ENCODE data around the gene SCNN1G. TPM values are rescaled to one million over a fixed set of nuclear protein-coding genes. Genes with fewer than 3 reads are reported as not detected.

The SCNN1G gene
- total and polyA plus RNA-seq, 2 of the 4 experiments (the other 2 are of a cell fraction): not detected

GRCh38 chr16:23141033-23141432 lies 41.5 kb upstream of the SCNN1G start:
- Histone ChIP-seq H3K4me2 (ENCODE audit: low read depth, low read length) (no peak overlapping the region), H3K4me1 (ENCODE audit: control insufficient read depth, insufficient read depth, low read length) (peaks cover 5% of the 10 kb centered on the region; the same call in 1 of the 2 replicates), H3K4ac (ENCODE audit: low read depth, low read length) (no peak overlapping the region), H2BK20ac (ENCODE audit: low read depth, low read length) (no peak overlapping the region), H3K23ac (ENCODE audit: low read depth, low read length) (no peak overlapping the region), H2AK5ac (ENCODE audit: low read depth, low read length) (no peak overlapping the region), H3K9me1 (ENCODE audit: insufficient read depth, low read length) (peaks cover 7% of the 10 kb centered on the region), H2AK9ac (replicated peaks; ENCODE audit: low read depth, low read length, poor library complexity) (no peak overlapping the region), H3K4me3 (ENCODE audit: insufficient read depth, low read depth, low read length) (no peak overlapping the region), H4K20me1 (ENCODE audit: insufficient read depth, low read length) (peaks cover 32% of the 10 kb centered on the region), H4K5ac (ENCODE audit: low read depth, low read length) (no peak overlapping the region), H2BK5ac (ENCODE audit: low read depth, low read length, poor library complexity, severe bottlenecking) (no peak overlapping the region), H3K18ac (ENCODE audit: low read depth, low read length) (no peak overlapping the region), H3K27ac (ENCODE audit: insufficient read depth, low read length) (no peak overlapping the region), H4K91ac (ENCODE audit: insufficient read depth, low read depth, low read length) (no peak overlapping the region), H3K9me3 (ENCODE audit: control insufficient read depth, insufficient read depth, low read length) (peaks cover 4% of the 10 kb centered on the region; the same call in 1 of the 2 replicates), H3K79me1 (ENCODE audit: low read depth in 1 of 2, low read length in 2 of 2) (peaks cover 38 to 56% of the 10 kb centered on the region in 2 experiments), H2BK120ac (ENCODE audit: low read depth, low read length) (no peak overlapping the region), H2AFZ (replicated peaks; ENCODE audit: low read length, poor library complexity) (no peak overlapping the region), H3K9ac (ENCODE audit: low read depth, low read length) (no peak overlapping the region), H3K36me3 (ENCODE audit: control insufficient read depth, insufficient read depth, low read length) (no peaks in the 10 kb centered on the region), H4K8ac (ENCODE audit: low read depth in 2 of 2, low read length in 2 of 2) (no peak overlapping the region), H3K27me3 (ENCODE audit: control insufficient read depth, insufficient read depth, low read length) (no peaks in the 10 kb centered on the region), H3K14ac (replicated peaks; ENCODE audit: low read depth, low read length) (no peak overlapping the region), H2BK15ac (ENCODE audit: low read depth, low read length) (no peak overlapping the region), H3K56ac (ENCODE audit: extremely low read depth, insufficient read depth, low read length) (no peak overlapping the region)
- POLR2A ChIA-PET (ENCODE audit: unreplicated experiment): no interaction called here
- dilution Hi-C loops (cut with HindIII; ENCODE audit: low sequenced_read_pairs, unreplicated experiment) (no loop called here), intact Hi-C loops (cut with micrococcal nuclease) (no loop called here), in situ Hi-C loops (cut with MboI; ENCODE audit: low sequenced_read_pairs) (no loop called here)
- no TSS peak for BruUV-seq (replicated peaks)
- ATAC-seq (ENCODE audit: low read depth): no peak
- TF ChIP-seq FOS (IDR thresholded peaks at IDR 0.05; ENCODE audit: low read depth, low read length) (no peak), NFE2L2 (IDR thresholded peaks at IDR 0.05; ENCODE audit: low read depth, low read length) (no peak), RCOR1 (IDR thresholded peaks at IDR 0.05; ENCODE audit: insufficient replicate concordance, low read length) (no peak), MXI1 (IDR thresholded peaks at IDR 0.05; ENCODE audit: borderline replicate concordance, low read depth, low read length) (no peak), CHD1 (IDR thresholded peaks at IDR 0.05; ENCODE audit: low read depth, low read length) (no peak), CTCF (conservative IDR thresholded peaks at IDR 0.05; ENCODE audit: low read depth, low read length) (no peak), CEBPB (IDR thresholded peaks at IDR 0.05; ENCODE audit: low read depth, low read length) (no peak), POLR2A (IDR thresholded peaks at IDR 0.05; ENCODE audit: low read depth, low read length) (no peak), SMC3 (IDR thresholded peaks at IDR 0.05; ENCODE audit: low read depth, low read length) (no peak), BHLHE40 (IDR thresholded peaks at IDR 0.05; ENCODE audit: low read depth, low read length) (no peak), RFX5 (IDR thresholded peaks at IDR 0.05; ENCODE audit: low read depth, low read length) (no peak), USF2 (IDR thresholded peaks at IDR 0.05; ENCODE audit: low read depth, low read length) (no peak), ELK1 (IDR thresholded peaks at IDR 0.05; ENCODE audit: borderline replicate concordance, low read depth, low read length) (no peak), RAD21 (IDR thresholded peaks at IDR 0.05; ENCODE audit: low read length) (no peak)
- WGBS, 2 experiments (ENCODE audit: extremely low coverage in 2 of 2, insufficient read length in 1 of 2): 100% methylated on average over 3 of the region's 3 CpGs; no CpG with 5 or more reads in 1 of the 2 experiments
- CTCF ChIA-PET: no interaction called here
- no peak for DNase-seq

All from IMR-90 (cell line).